Measurements from ENCODE around the gene ZBTB48.

ZBTB48 gene

DNA sequence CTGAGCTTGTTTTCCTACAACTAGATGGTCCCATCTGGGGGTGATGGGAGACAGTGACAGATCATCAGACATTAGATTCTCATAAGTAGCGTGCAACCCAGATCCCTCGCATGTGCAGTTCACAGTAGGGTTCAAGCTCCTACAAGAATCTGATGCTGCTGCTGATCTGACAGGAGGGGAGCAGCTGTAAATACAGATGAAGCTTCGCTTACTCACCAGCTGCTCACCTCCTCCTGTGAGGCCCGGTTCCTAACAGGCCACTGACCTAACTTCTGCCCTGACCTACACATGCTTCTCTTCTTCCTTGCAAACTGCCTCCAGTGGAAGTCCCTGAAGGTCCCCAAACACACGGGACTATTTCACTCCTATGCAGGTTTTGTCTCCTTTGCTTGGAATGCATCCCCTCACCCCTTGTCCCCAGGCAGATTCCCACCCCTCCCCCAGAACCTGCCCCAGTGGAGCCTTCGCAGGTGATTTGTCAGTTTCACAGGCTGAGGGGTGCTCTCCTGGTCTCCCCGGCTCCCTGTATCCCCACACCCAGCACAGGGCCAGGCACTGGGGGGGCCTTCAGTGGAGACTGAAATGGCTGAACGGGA, 5.7 kb upstream of the ZBTB48 start:
- no peak for DNase-seq

DNA sequence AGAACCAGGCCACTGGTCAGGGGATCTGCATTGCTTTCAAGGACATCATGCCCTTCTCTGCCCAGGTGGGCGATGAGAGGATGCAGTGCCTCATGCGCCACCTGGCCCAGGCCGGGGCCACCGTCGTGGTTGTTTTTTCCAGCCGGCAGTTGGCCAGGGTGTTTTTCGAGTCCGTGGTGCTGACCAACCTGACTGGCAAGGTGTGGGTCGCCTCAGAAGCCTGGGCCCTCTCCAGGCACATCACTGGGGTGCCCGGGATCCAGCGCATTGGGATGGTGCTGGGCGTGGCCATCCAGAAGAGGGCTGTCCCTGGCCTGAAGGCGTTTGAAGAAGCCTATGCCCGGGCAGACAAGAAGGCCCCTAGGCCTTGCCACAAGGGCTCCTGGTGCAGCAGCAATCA, 5.0 kb upstream of the ZBTB48 start:
- DNase-seq: no peak

DNA sequence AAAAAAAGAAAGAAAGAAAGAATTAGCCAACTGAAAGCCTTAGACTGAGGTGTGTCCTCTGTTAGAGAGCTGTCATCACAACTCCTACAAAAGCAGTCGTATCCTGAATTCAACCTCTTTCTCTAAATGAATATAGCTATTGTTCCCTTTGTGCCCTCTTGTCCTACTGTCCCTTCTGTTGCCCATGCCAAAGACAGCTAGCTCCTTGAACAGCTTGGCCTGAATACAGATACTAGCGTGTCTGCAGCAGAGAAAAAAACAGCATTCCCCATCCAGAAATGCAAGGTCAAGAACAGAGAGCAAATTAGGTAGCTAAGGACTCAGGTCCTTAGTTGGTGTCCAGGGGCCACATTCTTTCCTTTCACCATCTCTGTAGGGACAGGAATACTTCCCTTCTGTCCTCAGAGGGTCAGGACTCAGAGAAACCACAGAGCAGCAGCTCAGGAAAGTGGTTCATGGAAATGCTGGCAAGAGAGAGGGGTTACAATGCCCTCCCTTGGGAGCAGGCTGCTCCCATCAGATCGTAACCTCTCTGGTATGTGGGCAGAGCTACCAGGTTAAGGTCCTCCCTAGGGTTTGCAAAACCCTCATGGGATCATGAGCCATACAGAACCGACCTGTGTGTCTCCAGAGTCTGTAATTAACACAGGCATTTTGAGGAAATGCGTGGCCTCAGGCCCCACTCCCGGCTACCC, 1.8 kb upstream of the ZBTB48 start:
- no peak for DNase-seq

DNA sequence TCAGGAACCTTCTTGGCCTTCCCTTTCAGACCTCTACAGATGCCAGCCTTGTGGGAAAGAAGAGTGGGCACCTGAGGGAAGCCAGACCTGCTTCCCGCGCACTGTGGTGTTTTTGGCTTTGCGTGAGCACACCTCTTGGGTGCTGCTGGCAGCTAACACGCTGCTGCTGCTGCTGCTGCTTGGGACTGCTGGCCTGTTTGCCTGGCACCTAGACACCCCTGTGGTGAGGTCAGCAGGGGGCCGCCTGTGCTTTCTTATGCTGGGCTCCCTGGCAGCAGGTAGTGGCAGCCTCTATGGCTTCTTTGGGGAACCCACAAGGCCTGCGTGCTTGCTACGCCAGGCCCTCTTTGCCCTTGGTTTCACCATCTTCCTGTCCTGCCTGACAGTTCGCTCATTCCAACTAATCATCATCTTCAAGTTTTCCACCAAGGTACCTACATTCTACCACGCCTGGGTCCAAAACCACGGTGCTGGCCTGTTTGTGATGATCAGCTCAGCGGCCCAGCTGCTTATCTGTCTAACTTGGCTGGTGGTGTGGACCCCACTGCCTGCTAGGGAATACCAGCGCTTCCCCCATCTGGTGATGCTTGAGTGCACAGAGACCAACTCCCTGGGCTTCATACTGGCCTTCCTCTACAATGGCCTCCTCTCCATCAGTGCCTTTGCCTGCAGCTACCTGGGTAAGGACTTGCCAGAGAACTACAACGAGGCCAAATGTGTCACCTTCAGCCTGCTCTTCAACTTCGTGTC, 995 bp upstream of the ZBTB48 start:
- no peak for DNase-seq

DNA sequence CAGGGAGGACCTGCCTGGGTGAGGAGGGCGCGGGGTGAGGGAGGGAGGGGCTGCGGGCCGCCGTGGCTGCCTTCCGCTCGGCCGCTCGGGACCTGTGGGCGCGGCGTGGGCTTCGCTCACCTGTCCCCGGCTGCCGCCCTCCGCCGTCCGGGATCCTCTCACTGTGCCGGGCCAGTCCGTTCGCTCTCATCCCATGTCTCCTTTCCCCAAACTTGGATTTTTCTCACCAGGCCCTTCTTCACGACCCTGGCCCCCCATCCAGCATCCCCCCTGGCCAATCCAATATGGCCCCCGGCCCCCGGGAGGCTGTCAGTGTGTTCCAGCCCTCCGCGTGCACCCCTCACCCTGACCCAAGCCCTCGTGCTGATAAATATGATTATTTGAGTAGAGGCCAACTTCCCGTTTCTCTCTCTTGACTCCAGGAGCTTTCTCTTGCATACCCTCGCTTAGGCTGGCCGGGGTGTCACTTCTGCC, 362 bp downstream of the ZBTB48 start:
- DNase-seq: no peak

DNA sequence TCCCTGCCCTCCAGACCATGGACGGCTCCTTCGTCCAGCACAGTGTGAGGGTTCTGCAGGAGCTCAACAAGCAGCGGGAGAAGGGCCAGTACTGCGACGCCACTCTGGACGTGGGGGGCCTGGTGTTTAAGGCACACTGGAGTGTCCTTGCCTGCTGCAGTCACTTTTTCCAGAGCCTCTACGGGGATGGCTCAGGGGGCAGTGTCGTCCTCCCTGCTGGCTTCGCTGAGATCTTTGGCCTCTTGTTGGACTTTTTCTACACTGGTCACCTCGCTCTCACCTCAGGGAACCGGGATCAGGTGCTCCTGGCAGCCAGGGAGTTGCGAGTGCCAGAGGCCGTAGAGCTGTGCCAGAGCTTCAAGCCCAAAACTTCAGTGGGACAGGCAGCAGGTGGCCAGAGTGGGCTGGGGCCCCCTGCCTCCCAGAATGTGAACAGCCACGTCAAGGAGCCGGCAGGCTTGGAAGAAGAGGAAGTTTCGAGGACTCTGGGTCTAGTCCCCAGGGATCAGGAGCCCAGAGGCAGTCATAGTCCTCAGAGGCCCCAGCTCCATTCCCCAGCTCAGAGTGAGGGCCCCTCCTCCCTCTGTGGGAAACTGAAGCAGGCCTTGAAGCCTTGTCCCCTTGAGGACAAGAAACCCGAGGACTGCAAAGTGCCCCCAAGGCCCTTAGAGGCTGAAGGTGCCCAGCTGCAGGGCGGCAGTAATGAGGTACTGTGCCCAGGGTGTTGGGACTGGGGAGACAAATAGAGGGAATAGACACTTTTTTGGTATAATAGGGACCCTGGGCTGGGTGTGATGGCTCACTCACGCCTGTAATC, 1.0 kb downstream of the ZBTB48 start:
- DNase-seq: no peak

DNA sequence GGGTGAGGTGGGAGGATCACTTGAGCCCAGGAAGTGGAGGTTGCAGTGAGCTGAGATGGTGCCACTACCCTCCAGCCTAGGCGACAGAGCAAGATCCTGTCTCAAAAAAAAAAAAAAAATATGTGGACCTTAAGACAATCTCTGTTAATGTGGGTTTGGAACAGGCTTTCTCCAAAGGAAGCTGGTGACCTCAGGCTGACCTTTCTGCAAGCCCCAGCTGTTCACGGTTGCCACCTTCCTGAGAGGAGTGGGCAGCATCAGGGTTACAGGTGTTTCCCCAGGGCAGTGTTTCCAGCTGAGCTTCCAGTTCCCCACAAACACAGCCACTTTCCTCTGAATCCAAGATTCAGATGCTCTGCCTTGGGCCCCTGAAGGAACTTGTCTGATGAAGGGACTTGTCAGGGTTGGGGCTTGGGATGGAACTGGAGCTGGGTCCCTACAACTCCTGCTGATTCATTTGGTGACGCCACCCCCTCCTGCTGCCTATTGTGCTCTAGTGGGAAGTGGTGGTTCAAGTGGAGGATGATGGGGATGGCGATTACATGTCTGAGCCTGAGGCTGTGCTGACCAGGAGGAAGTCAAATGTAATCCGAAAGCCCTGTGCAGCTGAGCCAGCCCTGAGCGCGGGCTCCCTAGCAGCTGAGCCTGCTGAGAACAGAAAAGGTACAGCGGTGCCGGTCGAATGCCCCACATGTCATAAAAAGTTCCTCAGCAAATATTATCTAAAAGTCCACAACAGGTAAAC, 1.9 kb downstream of the ZBTB48 start:
- DNase-seq: no peak

DNA sequence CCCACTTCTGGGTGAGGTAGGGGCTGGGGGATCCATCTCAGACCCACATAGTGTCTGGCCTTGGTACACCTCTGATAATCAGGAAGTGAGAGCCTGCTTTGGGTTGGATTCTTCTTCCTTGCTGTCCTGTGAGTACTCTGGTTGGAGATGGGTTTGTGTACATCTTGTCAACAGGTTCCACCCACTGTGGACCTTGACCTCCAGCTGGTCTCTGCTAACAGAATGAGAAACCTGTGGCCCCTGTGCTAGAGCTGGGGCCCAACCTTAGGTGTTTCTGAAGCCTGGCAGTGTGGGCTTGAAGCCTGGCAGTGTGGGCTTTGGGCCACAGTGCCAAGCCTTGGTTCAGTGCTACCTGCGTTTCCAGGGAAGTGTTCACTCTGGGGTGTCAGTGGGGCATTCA, 2.6 kb downstream of the ZBTB48 start:
- DNase-seq: no peak

DNA sequence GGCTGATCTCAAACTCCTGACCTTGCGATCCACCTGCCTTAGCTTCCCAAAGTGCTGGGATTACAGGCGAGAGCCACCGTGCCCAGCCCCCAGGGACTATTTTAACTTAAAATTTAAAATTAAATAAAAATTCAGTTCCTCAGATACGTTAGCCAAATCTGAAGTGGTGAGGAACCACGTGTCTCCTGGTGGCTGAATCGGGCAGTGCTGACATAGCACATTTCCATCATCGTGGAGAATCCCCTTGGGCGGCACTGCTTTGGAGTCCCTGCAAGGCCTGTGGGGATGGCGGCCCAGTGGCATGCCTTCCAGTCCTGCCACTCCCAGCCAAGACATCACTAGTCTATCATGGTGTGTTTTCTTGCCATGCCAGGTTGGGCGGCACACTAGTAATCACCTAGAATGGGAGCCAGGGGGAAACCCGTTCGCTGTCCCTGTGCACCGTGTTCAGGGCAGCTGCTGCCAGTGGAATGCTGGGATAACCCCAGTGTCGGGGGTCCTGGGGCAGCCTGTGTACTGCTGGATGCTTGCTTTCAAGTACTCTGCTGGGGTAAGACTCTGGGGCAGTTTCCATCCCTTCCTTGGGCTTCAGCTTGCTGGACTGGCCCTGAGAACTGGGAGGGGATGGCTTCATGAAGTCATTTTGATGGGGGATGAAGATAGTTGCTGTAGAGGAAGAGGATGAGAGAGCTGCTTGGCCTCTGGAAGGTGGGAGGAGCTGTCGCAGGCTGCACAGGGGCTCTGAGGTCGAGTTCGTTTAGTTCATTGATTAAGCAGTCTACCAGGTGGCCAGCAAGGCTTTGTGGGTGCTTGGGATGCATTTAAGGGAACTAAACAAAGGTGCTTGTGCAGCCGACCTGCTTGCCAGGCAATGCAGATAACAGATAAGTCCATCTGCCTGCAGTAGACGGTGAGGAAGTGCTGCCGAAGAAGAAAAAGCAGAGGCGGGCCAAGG, 4.6 kb downstream of the ZBTB48 start:
- no peak for DNase-seq

DNA sequence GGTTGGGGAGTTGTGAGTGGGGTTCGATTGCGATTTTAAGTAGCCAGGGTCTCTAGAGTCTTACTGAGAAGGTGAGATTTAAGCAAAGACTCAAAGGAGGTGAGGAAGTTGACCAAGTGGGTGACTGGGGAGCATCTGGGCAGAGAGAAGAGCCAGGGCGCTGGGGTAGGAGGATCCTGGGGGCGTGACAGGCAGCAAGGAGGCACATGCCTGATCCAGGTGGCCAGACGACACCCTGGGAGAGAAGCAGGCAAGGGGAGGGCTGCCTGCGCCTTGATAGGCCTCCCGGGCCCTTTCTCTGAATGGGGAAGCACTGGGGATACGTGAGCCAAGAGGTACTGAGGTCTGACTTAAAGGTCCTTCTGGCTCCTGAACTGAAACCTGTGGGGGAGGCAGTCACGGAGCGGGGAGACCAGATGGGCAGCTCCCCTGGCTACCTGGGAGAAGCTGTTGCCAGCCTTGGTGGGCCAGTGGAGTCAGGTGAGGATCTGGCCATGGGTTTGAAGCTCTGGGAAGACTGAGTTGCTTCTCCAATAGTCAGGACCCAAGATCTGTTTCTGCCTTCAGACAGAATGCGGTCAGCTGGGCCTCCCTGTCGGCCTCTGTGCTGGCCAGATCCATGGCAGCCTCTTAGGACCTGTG, 5.4 kb downstream of the ZBTB48 start:
- no peak for DNase-seq

DNA sequence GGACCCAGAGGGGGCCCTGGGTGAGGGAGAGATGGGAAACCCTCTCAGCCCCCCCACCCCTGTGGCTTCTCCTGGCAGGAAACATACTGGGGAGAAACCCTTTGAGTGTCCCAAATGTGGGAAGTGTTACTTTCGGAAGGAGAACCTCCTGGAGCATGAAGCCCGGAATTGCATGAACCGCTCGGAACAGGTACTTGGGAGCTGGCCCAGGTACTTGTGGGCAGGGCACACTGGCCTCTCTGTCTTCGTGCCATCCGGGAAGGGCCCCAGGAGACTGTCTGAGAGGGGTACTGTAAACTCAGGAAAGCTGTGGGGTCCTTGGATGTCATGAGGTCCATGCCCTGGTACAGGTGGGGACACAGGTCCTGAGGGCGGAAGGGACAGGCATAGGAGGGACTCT, 6.0 kb downstream of the ZBTB48 start:
- DNase-seq: no peak

DNA sequence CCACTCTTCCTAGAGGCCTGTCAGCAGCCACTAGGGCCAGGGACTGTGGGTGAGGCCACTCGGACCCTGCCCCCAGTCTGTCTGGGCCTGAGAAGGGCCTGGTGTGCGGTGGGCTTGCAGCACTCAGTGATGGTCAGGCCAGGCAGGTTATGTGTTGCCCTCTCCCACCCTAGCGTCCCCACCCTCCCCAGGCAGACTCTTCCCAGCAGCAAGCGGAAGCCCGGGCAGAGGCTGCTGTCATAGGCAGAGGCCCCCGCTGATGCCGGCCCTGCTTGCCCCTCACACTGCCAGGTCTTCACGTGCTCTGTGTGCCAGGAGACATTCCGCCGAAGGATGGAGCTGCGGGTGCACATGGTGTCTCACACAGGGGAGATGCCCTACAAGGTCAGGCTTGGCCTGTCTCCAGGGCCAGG, 6.6 kb downstream of the ZBTB48 start:
- DNase-seq: no peak

DNA sequence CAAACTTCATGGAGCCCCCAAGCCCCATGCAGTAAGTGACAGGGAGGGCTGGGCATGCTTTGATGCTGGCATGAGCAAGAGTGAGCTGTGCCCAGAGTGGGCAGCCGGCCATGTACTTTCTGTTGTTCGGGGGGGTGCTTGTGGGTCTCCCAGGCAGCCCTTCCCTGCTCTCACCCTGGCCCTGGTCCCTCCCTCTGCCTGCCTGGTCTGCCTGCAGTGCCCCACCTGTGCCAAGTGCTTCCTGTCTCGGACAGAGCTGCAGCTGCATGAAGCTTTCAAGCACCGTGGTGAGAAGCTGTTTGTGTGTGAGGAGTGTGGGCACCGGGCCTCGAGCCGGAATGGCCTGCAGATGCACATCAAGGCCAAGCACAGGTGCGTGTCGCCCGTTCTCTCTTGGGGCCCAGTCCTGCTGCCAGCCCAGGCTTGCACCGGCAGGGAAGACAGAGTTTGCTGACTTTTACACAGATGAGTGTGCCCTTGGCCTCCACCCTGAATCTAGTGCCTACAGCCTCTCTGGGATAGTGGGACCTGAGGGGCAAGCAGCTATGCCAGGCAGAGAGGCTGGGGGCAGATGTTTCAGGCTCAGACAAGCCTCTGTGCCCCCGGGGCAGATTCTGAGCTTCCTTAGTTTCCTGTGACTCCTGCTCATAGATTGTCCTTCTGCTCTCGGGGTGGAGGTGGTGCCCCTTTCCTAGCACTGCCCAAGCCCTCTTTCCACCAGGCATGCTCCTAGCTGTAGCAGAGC, 7.6 kb downstream of the ZBTB48 start:
- DNase-seq: peak; percentile 94

DNA sequence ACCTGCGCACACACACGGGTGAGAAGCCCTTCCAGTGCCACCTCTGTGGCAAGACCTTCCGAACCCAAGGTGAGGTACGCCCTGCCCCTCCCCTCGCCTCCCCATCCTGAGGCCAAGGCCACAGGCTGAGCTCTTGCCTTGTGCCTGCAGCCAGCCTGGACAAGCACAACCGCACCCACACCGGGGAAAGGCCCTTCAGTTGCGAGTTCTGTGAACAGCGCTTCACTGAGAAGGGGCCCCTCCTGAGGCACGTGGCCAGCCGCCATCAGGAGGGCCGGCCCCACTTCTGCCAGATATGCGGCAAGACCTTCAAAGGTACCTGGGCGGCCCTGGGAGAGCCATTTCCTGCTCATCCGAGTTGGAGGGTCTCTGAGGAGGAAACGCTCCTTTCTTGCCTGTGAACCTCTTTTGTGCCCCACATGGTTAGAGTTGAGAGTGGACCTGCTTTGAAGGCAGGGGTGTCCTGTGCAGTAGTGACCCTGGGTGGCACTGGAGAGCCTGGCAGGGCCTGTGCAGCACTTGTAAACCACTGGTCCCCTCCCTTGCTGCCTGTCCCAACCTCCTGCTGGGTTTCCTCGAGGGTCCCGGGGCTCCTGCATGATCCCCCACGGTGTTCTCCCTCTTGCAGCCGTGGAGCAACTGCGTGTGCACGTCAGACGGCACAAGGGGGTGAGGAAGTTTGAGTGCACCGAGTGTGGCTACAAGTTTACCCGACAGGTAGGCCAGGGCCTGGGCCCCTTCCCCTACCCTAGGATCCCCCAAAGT, 8.5 kb downstream of the ZBTB48 start:
- no peak for DNase-seq

DNA sequence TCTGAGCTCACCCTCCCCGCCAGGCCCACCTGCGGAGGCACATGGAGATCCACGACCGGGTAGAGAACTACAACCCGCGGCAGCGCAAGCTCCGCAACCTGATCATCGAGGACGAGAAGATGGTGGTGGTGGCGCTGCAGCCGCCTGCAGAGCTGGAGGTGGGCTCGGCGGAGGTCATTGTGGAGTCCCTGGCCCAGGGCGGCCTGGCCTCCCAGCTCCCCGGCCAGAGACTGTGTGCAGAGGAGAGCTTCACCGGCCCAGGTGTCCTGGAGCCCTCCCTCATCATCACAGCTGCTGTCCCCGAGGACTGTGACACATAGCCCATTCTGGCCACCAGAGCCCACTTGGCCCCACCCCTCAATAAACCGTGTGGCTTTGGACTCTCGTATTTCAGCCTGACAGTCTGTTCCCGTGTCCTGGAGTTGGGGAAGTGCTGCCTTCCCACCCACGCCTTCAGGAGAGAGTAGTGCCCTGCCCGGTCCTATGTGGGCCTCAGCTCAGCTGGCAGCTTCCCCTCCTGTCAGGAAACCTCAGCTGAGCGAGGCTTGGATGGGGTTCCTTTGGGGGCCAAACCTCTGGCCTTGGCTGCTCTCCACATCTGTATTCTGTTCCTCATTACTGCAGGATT, 9.2 kb downstream of the ZBTB48 start:
- DNase-seq: no peak

DNA sequence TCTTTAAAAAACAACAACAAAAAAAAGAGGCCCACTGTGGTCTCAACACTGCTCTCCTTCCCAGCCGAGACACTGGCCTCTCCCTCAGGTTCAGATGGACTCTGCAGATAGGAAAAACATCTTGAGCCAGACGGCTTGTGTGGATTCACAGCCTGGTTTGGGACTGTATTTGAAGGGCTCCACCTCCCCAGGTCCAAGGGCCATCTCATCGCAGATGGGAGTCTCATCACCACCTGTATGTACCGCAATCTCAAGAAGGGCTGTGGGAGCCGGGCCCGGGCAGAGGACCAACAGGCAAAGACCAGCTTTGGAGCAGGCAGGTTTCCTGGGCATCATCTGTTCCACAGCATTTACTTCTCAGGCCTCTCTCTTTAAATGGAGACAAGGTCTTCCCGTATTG, 10.3 kb downstream of the ZBTB48 start:
- DNase-seq: no peak

DNA sequence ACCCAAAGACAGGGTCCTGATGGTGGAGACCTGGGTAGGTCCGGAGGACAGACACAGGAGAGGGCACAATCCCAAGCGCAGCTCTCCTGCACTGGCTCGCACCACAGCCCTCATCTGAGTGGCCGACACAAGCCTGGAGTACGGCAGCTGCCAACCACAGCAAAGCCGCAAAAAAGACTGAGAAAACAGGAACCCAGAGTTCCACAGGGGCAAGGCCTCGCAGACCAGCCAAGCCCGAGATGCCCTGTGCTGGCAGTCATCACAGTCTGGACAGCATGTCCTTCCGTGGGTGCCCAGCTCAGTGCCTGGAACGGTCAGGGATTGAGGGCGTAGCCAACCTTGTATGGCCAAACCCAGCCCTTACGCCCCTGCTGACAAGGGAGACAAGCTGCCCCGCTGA, 11.4 kb downstream of the ZBTB48 start:
- no peak for DNase-seq

DNA sequence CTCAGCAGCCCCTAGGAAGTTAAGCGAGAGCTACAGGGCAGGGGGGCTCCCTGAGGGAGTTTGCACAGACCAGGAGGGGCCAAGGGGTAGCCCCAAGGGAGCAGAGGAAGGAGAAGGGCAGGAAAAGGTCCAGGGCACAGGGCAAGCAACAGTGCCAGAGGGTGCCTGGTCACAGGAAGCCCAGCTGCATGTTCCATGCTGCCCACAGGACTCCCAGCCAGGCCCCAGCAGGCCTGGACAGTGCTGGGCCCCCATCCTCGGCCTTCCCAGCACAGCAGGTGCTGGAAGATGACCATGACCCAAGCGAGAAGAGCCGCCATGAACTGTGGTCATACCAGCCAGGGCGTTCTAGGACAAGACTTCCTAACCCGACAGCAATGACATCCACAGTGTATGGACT, 11.8 kb downstream of the ZBTB48 start:
- DNase-seq: no peak

DNA sequence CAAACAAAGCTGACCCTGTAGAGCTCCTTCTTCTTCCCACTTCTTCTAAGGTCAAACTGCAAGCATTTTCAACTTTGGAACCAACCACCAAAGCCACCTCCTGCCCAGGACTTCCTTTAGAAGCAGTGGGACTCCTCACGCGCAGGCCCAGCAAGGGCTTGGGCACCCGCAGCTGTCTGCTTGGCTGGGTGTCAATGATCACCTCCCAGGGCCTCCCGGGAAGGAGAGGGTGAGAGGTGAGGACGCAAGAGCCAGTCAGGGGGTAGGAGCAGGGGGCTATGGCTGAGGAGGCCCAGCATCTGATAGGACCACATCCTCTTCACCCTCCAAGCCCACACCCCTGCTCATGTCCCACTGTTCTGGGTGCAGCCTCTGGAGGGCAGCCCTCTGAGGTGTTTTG, 12.6 kb downstream of the ZBTB48 start:
- DNase-seq: no peak
